H1 (cell line): ENCODE results near the gene TTLL7. TPM values are rescaled to one million over a fixed set of nuclear protein-coding genes. Genes with fewer than 3 reads are reported as not detected.

Experiments used
- polyA plus RNA-seq, 7 experiments: library from polyadenylated mRNA; depleted of rRNA in 3 of 7; stranded (reverse) in 5 of 7; unstranded in 2 of 7; fragments of >200 nt in 5 of 7; fragments of 200-250 nt in 2 of 7; gene quantifications; 1 replicate in 5 of 7; 2 replicates in 1 of 7; 4 replicates in 1 of 7; pipeline versions ENCODE4 v1.2.1 to v1.2.3, GENCODE V29; 2011 to 2013; ENCODE audit warnings: missing spikeins in 2 of 7, mixed read lengths in 2 of 7
- total RNA-seq: library from RNA; stranded (reverse); fragmentation: NEBNext Ultra II Directional; extraction: Animal tissue kit (Norgen Biotek cat#: 25700); gene quantifications from 2 replicates; pipeline ENCODE4 v1.2.1, GENCODE V29; 2021
- TF ChIP-seq, protein P1 (sequence below): fragments of 300-600 bp; sonication (generic); IDR thresholded peaks from 2 replicates; pipeline ENCODE4 v1.7.1; 2012; ENCODE audit warnings: low read length, moderate library complexity, mild to moderate bottlenecking, inconsistent platforms; ENCODE audit not compliant: insufficient replicate concordance

The TTLL7 gene
- total and polyA plus RNA-seq, 2 of the 8 experiments (the other 6 are each of a cell fraction or from before 2014, with no cell fraction given) = 1.9 to 7.9 TPM

DNA sequence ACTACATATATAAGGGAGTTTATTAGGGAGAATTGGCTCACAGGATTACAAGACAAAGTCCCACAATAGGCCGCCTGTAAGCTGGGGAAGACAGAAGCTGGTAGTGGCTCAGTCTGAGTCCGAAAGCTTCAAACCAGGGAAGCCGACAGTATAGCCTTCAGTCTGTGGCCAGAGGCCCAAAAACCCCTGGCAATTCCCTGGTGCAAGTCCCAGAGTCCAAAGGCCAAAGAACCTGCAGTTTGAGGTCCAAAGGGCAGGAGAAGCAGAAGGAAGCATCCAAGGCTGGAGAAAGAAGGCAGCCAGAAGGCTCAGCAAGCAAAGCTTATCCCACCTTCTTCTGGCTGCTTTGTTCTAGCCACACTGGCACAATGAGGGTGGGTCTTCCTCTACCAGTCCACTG lies 13.9 kb downstream of the TTLL7 start (continued):
- TF ChIP-seq, protein P1, sequence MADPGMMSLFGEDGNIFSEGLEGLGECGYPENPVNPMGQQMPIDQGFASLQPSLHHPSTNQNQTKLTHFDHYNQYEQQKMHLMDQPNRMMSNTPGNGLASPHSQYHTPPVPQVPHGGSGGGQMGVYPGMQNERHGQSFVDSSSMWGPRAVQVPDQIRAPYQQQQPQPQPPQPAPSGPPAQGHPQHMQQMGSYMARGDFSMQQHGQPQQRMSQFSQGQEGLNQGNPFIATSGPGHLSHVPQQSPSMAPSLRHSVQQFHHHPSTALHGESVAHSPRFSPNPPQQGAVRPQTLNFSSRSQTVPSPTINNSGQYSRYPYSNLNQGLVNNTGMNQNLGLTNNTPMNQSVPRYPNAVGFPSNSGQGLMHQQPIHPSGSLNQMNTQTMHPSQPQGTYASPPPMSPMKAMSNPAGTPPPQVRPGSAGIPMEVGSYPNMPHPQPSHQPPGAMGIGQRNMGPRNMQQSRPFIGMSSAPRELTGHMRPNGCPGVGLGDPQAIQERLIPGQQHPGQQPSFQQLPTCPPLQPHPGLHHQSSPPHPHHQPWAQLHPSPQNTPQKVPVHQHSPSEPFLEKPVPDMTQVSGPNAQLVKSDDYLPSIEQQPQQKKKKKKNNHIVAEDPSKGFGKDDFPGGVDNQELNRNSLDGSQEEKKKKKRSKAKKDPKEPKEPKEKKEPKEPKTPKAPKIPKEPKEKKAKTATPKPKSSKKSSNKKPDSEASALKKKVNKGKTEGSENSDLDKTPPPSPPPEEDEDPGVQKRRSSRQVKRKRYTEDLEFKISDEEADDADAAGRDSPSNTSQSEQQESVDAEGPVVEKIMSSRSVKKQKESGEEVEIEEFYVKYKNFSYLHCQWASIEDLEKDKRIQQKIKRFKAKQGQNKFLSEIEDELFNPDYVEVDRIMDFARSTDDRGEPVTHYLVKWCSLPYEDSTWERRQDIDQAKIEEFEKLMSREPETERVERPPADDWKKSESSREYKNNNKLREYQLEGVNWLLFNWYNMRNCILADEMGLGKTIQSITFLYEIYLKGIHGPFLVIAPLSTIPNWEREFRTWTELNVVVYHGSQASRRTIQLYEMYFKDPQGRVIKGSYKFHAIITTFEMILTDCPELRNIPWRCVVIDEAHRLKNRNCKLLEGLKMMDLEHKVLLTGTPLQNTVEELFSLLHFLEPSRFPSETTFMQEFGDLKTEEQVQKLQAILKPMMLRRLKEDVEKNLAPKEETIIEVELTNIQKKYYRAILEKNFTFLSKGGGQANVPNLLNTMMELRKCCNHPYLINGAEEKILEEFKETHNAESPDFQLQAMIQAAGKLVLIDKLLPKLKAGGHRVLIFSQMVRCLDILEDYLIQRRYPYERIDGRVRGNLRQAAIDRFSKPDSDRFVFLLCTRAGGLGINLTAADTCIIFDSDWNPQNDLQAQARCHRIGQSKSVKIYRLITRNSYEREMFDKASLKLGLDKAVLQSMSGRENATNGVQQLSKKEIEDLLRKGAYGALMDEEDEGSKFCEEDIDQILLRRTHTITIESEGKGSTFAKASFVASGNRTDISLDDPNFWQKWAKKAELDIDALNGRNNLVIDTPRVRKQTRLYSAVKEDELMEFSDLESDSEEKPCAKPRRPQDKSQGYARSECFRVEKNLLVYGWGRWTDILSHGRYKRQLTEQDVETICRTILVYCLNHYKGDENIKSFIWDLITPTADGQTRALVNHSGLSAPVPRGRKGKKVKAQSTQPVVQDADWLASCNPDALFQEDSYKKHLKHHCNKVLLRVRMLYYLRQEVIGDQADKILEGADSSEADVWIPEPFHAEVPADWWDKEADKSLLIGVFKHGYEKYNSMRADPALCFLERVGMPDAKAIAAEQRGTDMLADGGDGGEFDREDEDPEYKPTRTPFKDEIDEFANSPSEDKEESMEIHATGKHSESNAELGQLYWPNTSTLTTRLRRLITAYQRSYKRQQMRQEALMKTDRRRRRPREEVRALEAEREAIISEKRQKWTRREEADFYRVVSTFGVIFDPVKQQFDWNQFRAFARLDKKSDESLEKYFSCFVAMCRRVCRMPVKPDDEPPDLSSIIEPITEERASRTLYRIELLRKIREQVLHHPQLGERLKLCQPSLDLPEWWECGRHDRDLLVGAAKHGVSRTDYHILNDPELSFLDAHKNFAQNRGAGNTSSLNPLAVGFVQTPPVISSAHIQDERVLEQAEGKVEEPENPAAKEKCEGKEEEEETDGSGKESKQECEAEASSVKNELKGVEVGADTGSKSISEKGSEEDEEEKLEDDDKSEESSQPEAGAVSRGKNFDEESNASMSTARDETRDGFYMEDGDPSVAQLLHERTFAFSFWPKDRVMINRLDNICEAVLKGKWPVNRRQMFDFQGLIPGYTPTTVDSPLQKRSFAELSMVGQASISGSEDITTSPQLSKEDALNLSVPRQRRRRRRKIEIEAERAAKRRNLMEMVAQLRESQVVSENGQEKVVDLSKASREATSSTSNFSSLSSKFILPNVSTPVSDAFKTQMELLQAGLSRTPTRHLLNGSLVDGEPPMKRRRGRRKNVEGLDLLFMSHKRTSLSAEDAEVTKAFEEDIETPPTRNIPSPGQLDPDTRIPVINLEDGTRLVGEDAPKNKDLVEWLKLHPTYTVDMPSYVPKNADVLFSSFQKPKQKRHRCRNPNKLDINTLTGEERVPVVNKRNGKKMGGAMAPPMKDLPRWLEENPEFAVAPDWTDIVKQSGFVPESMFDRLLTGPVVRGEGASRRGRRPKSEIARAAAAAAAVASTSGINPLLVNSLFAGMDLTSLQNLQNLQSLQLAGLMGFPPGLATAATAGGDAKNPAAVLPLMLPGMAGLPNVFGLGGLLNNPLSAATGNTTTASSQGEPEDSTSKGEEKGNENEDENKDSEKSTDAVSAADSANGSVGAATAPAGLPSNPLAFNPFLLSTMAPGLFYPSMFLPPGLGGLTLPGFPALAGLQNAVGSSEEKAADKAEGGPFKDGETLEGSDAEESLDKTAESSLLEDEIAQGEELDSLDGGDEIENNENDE = no peak
